MM.1S (cell line): ENCODE data around the gene NSMF.

Source experiments
- DNase-seq: peaks from one replicate; pipeline ENCODE4 v3.0.0-alpha.2; 2015
- H2AFZ ChIP-seq: fragments of 300-600 bp; sonication (generic); 2 replicates; pipeline ENCODE4 v1.6.0; 2016; ENCODE audit warnings: antibody characterized with exemption, low read length
- H3F3A ChIP-seq: fragments of 300-600 bp; sonication (generic); 2 replicates; pipeline ENCODE4 v1.6.1; 2016; ENCODE audit warnings: mild to moderate bottlenecking, antibody characterized with exemption, low read length, moderate library complexity, mixed read lengths; ENCODE audit not compliant: insufficient read depth
- H3K27ac ChIP-seq: fragments of 300-600 bp; sonication (generic); 2 replicates; pipeline ENCODE4 v1.5.1; 2016; ENCODE audit warnings: mild to moderate bottlenecking, low read length
- H3K27me3 ChIP-seq: fragments of 300-600 bp; sonication (generic); replicated peaks from 2 replicates; pipeline ENCODE4 v1.6.0; 2016; ENCODE audit warnings: low read length; ENCODE audit not compliant: insufficient read depth
- H3K36me3 ChIP-seq: fragments of 300-600 bp; sonication (generic); replicated peaks from 2 replicates; pipeline ENCODE4 v1.6.1; 2016; ENCODE audit warnings: mild to moderate bottlenecking, low read length, mixed read lengths; ENCODE audit not compliant: insufficient read depth
- H3K4me1 ChIP-seq: fragments of 300-600 bp; sonication (generic); 2 replicates; pipeline ENCODE4 v1.6.1; 2016; ENCODE audit warnings: low read length, mixed read lengths
- H3K4me2 ChIP-seq: fragments of 300-600 bp; sonication (generic); 2 replicates; pipeline ENCODE4 v1.6.0; 2016; ENCODE audit warnings: low read depth, low read length
- H3K4me3 ChIP-seq: fragments of 300-600 bp; sonication (generic); 2 replicates; pipeline ENCODE4 v1.5.1; 2016; ENCODE audit warnings: low read length, mixed read lengths
- H3K79me2 ChIP-seq: fragments of 300-600 bp; sonication (generic); 2 replicates; pipeline ENCODE4 v1.6.1; 2016; ENCODE audit warnings: mixed run types, low read length, mixed read lengths
- H3K9ac ChIP-seq: fragments of 300-600 bp; sonication (generic); 2 replicates; pipeline ENCODE4 v1.6.1; 2016; ENCODE audit warnings: low read length, mixed read lengths
- H3K9me2 ChIP-seq: fragments of 300-600 bp; sonication (generic); replicated peaks from 2 replicates; pipeline ENCODE4 v1.6.1; 2016; ENCODE audit warnings: mild to moderate bottlenecking, low read length, mixed read lengths; ENCODE audit not compliant: insufficient read depth
- H3K9me3 ChIP-seq: fragments of 300-600 bp; sonication (generic); replicated peaks from 2 replicates; pipeline ENCODE4 v1.6.1; 2016; ENCODE audit warnings: mild to moderate bottlenecking, low read length, mixed read lengths; ENCODE audit not compliant: insufficient read depth
- H4K20me1 ChIP-seq: fragments of 300-600 bp; sonication (generic); 2 replicates; pipeline ENCODE4 v1.6.1; 2016; ENCODE audit warnings: mild to moderate bottlenecking, low read length, moderate library complexity, mixed read lengths; ENCODE audit not compliant: insufficient read depth
- EZH2 ChIP-seq: fragments of 300-600 bp; sonication (generic); optimal IDR thresholded peaks from 2 replicates; pipeline ENCODE3; 2017; ENCODE audit warnings: low read depth, mild to moderate bottlenecking, antibody characterized with exemption, low read length, mixed read lengths
- EZH2phosphoT487 ChIP-seq: fragments of 300-600 bp; sonication (generic); IDR thresholded peaks from 2 replicates; pipeline ENCODE4 v1.6.1; 2018; ENCODE audit warnings: antibody characterized with exemption, low read length
- TF ChIP-seq, protein P1 (sequence below): fragments of 300-600 bp; sonication (generic); IDR thresholded peaks from 2 replicates; pipeline ENCODE4 v1.5.1; 2016; ENCODE audit warnings: antibody characterized with exemption, low read length, mixed read lengths

NSMF gene

DNA sequence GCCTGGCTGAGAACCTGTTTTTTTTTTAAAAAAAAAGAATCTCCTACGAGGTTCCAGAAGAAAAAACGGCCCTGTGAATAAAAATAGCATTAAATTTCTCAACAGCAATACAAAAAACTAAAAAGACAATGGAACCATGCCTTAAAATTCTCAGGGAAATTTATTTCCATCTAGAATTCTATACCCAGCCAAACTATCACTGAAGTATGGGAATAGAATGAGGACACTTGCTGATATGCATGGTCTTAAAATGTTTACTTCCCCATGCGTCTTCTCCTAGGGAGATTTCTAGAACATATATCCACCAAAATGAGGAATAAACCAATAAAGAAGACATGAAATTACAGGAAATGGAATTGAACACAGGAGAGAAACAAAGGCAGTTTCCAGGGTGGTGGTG, 16.5 kb upstream of the NSMF start:
- H3K27me3 ChIP-seq = peaks cover 23% of the 10 kb centered on the region
- no peaks in the 10 kb centered on the region for H3K9me2 ChIP-seq
- 0 out of 2 replicates have a peak, but pooled peaks cover under 1% of the 10 kb centered on the region for H3F3A ChIP-seq
- DNase-seq = no peak
- no peak overlapping the region for H3K27ac ChIP-seq
- H3K4me1 ChIP-seq = peaks cover 4% of the 10 kb centered on the region
- no peaks in the 10 kb centered on the region for H4K20me1 ChIP-seq
- H3K4me2 ChIP-seq = no peak overlapping the region
- no peaks in the 10 kb centered on the region for H3K9me3 ChIP-seq
- TF ChIP-seq, protein P1, sequence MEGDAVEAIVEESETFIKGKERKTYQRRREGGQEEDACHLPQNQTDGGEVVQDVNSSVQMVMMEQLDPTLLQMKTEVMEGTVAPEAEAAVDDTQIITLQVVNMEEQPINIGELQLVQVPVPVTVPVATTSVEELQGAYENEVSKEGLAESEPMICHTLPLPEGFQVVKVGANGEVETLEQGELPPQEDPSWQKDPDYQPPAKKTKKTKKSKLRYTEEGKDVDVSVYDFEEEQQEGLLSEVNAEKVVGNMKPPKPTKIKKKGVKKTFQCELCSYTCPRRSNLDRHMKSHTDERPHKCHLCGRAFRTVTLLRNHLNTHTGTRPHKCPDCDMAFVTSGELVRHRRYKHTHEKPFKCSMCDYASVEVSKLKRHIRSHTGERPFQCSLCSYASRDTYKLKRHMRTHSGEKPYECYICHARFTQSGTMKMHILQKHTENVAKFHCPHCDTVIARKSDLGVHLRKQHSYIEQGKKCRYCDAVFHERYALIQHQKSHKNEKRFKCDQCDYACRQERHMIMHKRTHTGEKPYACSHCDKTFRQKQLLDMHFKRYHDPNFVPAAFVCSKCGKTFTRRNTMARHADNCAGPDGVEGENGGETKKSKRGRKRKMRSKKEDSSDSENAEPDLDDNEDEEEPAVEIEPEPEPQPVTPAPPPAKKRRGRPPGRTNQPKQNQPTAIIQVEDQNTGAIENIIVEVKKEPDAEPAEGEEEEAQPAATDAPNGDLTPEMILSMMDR = no peak
- TF ChIP-seq EZH2phosphoT487 = no peak
- no peak overlapping the region for H3K4me3 ChIP-seq
- no peak overlapping the region for H2AFZ ChIP-seq
- H3K79me2 ChIP-seq = no peaks in the 10 kb centered on the region
- no peak overlapping the region for H3K9ac ChIP-seq
- H3K36me3 ChIP-seq = no peaks in the 10 kb centered on the region

DNA sequence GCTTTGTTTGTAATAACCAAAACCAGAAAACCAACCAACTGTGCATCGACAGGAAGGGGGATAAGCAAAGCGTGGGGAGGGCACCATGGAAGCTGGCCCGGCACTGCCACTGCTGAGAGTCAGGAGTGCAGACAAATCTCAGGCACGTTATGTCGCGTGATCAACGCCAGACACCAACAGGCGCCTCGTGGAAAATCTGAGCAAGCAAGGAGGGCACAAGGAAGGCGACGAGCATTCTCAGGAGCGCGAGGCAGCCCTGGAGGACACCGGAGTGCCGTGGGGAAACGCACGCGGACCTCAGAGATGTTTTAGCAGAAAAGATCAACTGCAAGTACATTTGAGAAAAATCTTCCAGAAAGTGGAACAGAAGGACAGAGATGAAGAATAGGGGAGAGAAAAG, 15.1 kb upstream of the NSMF start:
- no peak for DNase-seq
- Histone ChIP-seq H3F3A (0 out of 2 replicates have a peak, but pooled peaks cover 4% of the 10 kb centered on the region), H3K9ac (no peak overlapping the region), H3K4me2 (no peak overlapping the region), H3K4me1 (peaks cover 6% of the 10 kb centered on the region), H3K36me3 (no peaks in the 10 kb centered on the region), H3K27ac (no peak overlapping the region), H3K79me2 (no peaks in the 10 kb centered on the region), H2AFZ (no peak overlapping the region), H4K20me1 (no peaks in the 10 kb centered on the region), H3K9me3 (no peaks in the 10 kb centered on the region), H3K27me3 (peaks cover 23% of the 10 kb centered on the region), H3K4me3 (no peak overlapping the region), H3K9me2 (no peaks in the 10 kb centered on the region)
- no peak for TF ChIP-seq EZH2

DNA sequence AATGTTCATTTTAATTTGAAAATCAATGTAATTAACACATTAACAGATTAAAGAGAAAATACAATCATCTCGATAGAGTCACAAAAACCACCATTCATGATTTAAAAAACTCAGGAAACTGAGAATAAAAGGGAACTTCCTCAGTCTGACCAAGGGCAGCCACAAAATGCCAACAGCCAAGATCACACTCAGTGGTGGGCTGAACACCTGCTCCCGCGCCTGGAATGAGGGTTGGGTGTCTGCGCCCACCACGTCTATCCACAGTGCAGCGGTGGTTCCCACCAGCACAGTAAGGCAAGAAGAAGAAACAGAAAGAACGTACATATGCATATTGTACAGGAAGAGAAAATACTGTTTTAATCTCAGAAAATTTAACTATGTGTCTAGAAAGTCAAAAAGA, 11.7 kb upstream of the NSMF start:
- no peak overlapping the region for H3K9ac ChIP-seq
- H3K4me3 ChIP-seq = no peak overlapping the region
- peaks cover 19% of the 10 kb centered on the region for H3K27me3 ChIP-seq
- H2AFZ ChIP-seq = peak overlapping the region; percentile 43; the same call in 1 of the 2 replicates
- H3K4me1 ChIP-seq = peaks cover 6% of the 10 kb centered on the region
- H3K79me2 ChIP-seq = no peaks in the 10 kb centered on the region
- H3K4me2 ChIP-seq = peak overlapping the region; percentile 33
- no peaks in the 10 kb centered on the region for H3K9me2 ChIP-seq
- no peaks in the 10 kb centered on the region for H3K9me3 ChIP-seq
- H4K20me1 ChIP-seq = no peaks in the 10 kb centered on the region
- no peak overlapping the region for H3K27ac ChIP-seq
- TF ChIP-seq, protein P1 = no peak
- no peak for TF ChIP-seq EZH2
- no peak for TF ChIP-seq EZH2phosphoT487
- H3K36me3 ChIP-seq = no peaks in the 10 kb centered on the region
- no peak for DNase-seq
- 0 out of 2 replicates have a peak, but pooled peaks cover 4% of the 10 kb centered on the region for H3F3A ChIP-seq

DNA sequence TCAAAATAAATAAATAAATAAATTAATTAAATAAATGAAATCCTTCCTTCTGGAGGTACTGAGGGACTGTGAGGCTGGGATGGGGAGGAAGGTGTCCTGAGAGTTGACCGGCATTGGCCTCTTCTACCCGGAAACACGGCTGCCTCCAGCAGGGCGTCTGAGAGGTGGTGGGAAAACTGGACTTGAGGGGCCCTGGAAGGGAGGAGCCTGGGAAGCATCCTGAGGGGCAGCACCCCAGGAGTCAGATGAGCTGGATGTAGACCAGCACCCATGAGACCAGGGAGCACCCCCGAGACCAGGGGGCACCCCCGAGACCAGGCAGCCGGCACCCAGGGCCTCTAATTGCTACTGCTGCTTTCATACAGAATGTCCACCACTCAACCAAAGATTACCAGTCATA, 8.8 kb upstream of the NSMF start:
- H3K36me3 ChIP-seq = no peaks in the 10 kb centered on the region
- H3K9me2 ChIP-seq = no peaks in the 10 kb centered on the region
- H3K9ac ChIP-seq = no peak overlapping the region
- H3K4me3 ChIP-seq = no peak overlapping the region
- TF ChIP-seq EZH2 (no peak), EZH2phosphoT487 (no peak)
- TF ChIP-seq, protein P1 = no peak
- 0 out of 2 replicates have a peak, but pooled peaks cover 4% of the 10 kb centered on the region for H3F3A ChIP-seq
- no peak for DNase-seq
- peaks cover 17% of the 10 kb centered on the region; the same call in 1 of the 2 replicates for H3K27me3 ChIP-seq
- no peaks in the 10 kb centered on the region for H3K9me3 ChIP-seq
- H2AFZ ChIP-seq = no peak overlapping the region
- H3K79me2 ChIP-seq = no peaks in the 10 kb centered on the region
- H4K20me1 ChIP-seq = no peaks in the 10 kb centered on the region
- H3K4me1 ChIP-seq = peaks cover 6% of the 10 kb centered on the region
- no peak overlapping the region for H3K27ac ChIP-seq
- H3K4me2 ChIP-seq = no peak overlapping the region
